GM18519 (cell line): ENCODE results near the gene TEPSIN.

Source experiments
- ATAC-seq: cut with Tn5 transposase; IDR thresholded peaks from one replicate; pipeline ENCODE4 v1.9.1; 2021; ENCODE audit warnings: mild to moderate bottlenecking, moderate library complexity; ENCODE audit not compliant: unreplicated experiment, low FRiP score

Gene TEPSIN

DNA sequence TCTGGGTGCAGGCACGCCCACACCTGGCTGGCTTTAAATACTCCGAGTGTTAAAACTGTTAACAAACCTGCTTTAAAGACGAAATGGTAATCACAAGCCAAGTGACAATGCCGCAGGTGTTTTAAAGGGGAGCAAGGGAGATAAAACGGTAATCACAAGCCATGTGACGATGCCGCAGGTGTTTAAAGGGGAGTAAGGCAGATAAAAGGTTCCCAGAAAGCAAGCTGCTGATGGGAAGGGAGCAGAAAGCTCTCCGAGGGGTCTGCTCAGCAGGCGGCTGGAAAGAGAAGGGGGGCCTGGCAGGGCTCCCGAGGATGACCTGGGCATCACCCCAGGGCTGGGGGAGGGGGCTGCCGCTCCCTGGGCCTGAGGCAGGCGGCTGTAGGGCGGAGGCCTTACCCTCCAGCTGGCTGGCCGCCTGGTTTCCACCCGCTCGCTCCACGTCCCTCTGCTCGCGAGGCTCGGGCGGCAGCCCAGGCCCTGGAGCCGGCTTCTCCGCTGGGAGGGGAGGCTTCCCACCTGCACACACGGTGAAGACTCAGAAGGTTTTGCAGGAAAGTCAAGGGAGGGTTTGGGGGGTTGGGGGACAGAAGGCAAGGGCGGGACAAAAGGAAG, 12.3 kb upstream of the TEPSIN start:
- no peak for ATAC-seq

DNA sequence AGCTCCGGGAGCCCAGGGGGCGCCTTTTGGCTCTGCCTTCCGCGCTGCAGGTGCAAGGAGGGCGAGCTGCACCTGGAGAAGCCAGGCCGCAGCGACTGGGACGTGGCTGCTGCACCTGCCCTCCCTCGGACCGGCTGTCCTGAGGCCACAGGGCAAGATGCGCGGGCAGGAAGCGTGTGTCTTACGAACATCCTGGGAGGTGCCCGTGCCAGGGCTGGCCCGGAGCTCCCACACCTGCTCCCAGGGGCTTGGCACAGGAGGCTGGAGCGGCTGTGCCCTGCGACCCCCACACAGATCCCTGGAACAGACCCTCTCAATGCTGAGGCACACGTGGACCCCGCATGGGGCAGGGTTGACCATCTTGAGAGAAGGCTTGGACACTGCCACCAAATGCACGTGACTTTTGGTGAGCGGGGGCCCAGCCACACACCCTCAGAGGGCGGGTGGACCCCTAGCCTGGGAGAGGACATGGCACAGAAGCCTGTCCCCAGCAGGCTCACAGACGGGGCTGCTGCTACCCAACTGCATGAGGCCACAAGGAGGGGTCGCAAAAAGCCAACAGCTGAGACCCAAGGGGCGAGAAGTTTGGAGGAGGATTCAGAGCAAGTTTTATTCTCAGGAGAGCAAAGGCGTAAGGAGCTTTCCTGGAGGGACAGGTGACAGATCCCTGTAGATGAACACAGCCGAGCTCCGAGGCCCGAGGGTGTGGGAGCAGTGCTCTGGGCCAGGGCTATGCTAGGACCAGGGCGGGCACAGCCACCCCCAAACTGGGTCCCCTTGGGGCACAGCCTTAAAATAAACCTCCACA, 11.6 kb upstream of the TEPSIN start:
- no peak for ATAC-seq

DNA sequence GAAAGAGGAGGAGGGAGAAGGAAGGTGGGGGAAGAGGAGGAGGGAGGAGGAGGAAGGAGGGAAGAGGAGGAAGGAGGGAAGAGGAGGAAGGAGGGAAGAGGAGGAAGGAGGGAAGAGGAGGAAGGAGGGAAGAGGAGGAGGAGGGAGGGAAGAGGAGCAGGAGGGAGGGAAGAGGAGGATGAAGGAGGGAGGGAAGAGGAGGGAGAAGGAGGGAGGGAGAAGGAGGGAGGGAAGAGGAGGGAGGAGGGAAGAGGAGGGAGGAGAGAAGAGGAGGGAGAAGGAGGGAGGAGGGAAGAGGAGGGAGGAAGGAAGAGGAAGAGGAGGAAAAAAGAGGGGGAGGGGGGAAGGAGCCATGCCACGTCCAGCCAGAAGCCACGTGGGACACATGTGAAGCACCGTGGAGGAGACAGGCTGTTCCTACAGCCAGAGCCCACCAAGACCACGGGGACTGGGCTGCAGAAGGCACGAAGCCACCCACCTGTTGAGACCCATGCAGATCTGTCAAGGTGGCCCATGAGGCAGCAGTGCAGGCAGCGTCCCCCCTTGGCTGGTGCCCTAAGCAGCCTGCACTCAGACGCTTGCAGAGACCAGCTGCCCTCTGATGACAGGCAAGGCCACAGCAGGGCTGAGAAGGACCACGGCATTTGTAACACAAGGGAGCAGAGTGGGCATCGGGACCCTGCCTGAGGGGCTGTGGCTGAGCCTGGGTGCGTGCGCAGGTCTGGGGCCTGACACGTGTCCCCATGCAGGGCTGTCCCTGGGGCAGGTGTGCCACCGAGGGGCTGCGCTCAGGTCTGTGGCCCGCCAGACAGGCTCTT, 10.6 kb upstream of the TEPSIN start:
- no peak for ATAC-seq

DNA sequence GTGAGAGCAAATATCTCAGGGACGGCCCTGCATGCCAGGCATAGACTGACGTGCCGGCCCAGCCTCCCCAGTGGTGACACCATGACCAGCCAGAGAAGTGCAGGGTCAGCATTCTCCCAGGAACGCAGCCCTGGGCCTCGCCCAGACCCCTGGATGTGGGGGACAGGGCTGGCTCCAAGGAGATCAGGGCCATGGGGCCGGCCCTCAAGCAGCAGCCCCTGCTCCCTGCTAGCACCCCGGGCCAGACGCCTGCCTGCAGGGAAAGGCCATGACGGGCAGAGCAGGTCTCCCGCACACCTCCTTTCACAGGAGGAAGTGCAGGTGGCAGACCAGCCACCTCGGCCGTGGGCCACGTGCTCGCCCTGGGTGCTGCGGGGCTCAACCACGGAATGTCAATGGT, 9.8 kb upstream of the TEPSIN start:
- ATAC-seq = no peak

DNA sequence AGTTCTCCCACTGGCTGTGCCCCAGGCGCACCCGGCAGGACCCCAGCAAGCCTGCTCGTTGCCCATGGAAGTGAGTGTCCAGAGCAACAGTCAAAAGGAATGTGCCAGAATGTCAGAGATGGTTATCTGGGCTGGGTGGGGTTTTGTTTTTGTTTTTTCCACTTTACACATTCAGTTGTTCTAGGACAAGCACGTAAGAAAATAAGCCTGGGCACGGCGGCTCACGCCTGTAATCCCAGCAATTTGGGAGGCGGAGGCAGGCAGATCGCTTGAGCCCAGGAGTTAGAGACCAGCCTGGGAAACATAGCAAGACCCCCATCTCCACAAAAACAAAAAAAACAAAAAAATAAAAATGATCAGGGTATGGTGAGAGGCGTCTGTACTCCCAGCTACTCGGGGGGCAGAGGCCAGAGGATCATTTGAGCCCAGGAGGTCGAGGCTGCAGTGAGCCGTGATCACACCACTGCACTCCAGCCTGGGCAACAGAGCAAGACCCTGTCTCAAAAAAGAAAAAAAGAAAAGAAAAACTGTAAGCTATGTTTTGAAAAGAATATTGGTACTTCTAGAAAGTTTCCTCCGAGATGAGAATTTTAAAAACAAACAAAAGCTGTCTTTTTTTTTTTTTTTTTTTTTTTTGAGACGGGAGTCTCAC, 8.6 kb upstream of the TEPSIN start:
- ATAC-seq = no peak

DNA sequence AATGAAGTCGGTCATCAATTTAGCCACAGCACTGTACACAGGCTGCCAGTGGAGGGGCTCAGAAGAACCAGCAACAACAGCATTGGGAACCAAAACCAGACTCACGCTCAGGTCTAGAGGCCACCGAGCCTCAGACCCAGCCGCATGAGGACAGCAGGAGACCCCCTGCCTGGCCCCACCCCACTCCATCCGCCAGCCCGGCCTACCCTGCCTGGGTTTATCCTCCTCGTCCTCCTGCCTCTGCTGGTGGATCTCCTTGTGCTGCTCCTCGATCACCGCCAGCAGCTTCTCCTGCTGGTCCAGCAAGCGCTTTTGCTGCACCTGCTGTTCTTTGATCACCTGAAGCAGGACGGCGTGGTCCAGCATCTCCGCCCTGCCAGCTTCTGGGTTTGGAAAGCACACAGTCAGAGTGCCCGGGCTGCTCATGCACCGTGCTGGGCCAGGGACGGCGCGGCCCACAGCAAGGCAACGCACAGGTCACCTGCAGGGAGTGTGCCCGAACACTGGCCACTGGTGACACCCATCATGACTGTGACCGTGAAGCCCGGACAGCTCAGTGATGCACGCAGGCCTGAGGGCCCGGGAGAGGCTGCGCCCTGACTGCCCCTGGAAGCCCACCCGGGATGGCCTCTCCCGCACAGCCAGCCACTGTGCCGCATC, 8.0 kb upstream of the TEPSIN start:
- no peak for ATAC-seq

DNA sequence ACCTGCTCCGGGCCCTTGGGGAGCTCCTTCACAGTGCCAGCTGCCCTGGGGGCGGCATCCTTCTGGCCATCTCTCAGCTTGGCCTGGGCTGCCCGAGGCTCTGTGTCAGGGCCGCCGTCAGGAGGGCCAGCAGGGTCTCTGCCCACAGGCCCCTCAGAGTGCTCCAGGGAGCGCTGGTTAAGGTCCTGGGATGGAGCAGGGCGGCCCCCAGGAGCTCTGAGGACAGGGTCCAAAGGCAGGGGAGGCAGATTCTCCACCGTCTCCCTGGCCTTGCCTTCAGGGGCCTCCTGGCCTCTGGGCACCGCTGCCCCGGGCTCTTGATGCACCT, 7.5 kb upstream of the TEPSIN start:
- ATAC-seq = no peak

DNA sequence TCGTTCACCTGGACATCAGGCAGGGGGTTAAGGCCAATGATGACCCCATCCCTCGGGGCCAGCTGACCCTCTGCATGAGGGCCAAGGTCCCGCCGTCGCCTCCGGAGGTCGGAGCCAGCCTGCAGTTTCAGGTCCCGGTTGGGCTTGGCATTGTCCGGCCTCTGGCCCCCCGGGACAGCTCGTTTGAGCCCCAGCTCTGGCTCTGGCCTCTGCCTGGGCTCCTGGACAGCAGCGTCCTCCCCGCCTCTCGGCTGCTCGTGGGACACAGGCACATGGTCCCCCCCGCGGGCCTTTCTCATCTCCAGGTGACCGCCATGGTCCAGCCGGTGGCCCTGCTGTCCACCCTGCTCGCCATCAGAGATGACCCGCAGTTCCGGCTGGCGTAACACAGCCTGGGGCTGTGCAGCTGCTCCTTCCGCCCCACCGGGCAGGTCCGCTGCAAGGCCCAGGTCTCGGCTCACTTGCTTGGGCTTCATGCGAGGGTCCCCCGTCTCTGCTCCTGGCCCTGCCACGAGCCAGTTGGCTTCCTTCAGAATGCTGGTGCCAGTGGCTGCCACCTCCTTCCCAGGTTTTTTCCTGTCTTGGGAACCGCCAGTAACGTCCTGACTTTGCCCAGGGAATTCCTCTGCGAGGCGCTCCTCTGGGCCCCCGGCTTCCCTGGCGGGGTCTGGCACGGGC, 6.9 kb upstream of the TEPSIN start:
- ATAC-seq = no peak

DNA sequence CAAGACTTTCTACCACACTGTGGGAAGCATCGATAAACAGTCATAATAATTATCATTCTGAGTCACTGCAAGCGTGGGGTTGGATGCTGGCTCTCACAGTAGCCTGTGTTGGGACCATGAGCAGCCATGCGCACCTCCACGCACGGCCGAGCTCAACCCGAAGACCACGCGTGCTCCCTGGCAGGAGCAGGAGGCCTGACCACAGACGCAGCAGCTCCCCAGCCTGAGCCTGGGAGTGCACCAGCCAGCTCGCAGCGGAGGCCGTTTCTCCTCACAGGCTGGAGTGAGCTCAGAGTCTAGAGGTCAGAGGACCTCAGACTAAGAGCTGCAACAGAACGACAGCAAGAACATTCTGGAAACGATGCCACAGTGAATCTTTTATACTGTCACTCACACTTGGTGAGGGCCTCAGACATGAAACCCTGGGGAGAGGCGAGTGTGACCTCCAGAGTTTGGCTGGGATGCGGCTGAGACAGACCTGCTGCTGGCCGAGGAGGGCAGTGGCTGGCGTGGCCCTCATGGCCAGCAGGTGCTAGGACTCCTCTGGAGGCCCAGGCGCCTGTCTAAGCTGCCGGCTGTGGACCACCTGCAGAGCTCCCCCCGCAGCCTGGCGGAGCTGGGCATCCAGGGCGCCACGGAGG, 6.3 kb upstream of the TEPSIN start:
- no peak for ATAC-seq

DNA sequence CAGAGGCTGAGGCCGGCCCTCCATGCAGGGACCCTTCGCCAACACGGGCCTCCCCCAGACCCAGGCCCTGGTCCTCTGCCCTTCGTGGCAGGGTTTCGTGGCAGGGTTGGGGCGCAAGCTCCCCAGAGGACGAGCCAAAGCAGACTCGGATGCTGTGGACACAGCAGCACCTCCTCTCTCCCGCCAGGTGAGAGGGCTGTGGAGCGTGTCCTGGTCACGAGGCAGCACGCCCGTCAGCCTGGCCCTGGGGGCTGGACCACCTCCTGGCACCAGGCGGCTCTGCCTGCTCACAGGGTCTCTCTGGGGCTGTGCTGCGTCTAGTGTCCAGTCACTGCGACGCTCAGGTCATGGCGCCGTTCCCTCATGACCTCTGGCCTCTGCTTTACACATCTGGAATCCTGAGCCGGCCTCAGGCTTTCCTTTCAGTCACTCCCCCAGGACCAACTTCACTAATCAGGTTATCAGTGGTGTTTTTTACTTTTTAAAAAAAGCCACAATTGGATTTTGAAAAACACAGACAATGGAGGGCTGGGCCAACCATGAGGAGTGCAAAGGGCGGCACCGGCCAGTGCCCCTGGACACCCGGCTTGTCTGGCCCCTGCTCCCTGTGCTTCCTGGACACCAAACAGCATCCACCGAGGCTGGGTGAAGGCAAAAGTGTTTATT, 5.6 kb upstream of the TEPSIN start:
- ATAC-seq = no peak

DNA sequence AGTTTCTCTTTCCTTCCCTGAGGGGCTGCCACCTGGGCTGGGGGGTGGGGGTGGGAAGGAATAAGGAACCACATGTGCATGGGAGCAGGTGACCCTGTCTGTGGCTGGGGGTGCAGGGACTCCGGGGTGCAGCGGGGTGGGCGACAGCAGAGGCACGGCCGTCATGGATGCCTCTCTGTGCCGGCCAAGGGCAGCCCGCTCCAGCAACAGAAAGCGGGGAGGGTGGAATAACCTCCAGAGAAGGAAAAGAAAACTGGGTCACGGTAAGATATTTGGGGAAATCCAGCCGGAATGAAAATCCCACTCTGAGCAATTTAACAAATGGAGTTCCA, 4.4 kb upstream of the TEPSIN start:
- no peak for ATAC-seq

DNA sequence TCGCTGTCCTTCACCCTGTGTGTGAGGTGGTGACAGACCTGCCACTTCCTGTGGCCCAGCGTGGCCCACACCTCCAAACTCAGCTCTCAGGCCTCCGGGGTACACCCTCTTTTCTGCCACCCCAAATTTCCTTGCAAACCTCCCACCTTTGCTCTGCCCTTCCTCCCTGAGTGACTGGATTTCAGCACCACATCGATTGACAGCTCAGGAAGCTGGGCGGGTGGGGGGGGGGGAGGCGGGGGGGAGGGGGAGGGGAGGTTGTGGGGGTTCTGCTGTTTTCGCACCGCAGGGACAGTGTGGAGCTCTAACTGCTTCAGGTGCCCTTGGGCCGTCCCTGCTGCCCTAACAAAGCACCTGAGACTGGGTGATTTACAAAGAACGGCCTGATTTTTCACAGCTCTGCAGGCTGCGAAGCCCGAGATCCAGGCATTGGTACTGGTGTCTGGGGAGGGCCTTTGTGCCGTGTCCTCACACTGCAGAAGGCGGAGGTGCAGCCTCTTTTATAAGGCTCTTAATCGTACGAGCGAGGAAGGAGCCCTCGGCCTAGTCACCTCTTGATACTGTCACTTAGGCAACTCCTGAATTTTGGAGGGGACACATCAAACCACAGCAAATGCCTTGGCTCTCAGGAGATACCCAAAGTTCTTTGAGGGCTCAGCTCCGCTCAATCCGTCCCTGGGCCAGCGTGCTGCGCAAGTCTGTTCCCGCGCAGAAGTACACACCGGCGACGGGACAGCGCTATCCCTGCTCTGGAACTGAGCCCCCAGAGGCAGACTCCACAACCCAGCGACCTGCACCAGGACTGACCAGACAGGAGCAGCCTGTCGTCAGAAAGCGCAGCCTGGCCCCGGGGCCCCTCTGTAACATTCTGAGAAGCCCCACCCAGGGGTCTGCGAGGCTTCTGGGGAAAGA, 3.8 kb upstream of the TEPSIN start:
- ATAC-seq = no peak

DNA sequence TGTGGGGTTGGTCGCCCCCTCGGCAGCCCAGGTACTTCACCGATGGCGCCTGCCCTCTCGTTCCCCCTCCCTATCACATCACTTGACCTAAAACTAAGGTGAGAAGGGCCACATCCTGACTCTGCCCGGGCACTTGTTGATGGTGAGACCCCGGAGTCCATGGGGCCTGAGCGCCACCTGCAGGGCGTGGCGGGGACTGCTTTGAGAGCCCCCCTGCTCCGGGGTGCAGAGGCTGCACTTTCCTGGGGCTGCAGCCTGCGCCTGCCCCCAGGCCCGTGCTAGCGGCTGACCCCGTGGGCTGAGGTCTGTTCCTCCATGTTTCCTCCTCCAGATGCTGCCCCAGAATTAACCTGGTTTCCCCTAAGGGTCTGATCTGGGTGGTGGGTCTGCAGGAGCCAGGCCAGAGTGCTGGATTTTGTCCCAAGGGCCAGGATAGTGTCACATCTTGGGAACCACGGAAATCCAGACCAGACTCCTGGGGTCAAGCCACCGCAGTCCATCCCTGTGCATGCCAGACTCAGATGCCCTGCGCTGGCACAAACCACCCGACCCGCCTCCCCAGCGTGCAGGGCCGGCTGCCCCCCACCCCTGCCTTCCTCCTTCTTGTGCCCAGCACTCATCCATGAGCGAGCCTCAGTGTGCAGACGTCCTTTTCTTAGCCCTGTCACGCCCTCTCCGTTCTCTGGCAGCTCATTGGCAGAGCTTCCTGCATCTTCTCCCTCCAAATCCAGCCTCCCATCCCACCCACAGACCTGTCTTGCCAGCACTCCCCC, 3.0 kb upstream of the TEPSIN start:
- ATAC-seq = no peak

DNA sequence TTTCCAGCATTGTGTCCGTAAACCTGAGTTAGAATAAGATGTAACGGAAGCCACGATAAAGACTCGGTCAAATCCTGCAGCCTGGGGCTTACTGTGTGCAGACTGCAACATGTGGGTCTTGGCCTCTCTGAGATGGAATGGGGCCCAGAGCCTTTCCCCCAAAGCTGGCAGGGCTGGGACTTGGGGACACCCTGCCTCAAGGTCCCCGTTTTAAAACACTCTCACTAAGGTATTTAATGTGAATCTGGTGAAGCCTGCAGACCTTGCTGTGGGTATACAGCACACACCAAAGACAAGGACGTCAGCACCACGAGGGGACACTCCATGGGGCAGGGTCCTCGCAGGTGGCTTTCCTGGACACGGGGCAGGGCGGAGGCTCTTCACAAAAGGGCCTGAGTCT, 2.3 kb upstream of the TEPSIN start:
- ATAC-seq = no peak

DNA sequence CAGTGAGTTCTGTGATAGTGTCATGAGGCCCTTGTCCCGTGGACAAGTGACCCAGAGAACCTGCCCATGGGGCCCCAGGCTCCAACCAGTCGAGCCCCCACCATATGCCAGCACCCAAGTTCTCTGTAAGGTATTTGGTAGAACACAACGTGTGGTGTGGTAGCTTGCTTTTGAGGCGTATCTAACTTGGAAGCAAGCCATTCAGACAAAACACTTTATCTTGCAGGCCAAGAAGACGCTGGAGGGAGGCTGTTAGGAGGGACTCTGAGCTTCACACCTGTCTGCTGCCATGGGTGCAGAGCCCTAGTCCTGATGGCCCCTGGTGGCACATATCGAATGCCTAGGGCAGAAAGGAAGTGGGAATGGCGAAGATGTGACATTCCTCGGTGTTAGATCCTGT, 1.9 kb upstream of the TEPSIN start:
- no peak for ATAC-seq

DNA sequence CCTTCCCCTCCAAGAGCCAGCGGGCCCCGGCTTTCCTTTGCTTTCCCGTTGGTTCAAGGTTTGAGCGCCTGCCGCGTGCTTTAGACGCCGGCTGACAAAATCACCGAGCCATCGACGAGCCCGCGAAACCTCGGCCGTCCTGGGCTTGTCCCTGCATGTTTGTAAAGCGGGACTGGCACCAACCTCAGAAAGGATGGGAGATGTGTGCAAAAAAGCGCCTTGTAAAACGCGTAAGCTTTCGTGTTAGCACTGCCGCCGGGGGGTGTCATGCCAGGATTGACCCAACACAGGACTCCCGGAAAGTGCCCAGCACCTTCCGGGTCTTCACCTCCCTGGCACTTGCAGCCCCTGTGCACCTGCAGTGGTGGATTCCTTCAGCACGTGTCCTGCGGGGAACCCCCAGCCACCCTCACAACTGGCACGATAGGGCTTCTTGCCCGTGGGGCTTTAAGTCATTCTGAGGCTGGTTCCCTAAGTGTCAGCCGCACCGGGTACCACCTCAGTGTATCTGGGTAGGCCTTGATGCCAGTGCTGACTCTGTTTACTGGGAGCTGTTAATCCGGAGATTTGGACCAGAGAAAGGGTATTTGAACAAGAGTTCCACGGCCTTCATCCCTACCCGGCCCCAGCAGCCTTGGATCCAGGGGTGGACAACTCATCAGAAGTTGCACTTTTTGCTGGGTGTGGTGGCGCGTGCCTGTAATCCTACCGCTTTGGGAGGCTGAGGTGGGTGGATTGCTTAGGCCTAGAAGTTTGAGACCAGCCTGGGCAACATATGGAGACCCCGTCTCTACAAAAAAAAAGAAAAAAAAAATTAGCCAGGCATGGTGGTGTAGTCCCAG, 1.1 kb upstream of the TEPSIN start:
- ATAC-seq = no peak

DNA sequence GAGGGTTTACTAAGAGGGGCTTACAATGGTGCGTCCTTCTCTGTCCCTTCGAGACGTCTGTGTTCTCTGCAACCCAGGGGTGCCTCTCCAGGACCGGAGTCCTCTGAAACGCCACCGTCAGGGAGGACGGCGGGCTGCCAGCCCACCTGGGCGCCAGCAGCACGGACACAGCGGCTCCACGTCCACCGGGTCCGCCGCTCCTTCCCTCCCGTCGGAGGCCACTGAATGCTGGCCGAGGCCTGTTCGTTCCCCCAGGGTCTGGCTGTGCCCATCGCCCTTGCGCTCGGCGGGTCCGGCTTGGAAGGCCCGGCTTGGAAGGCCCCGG, 403 bp downstream of the TEPSIN start:
- ATAC-seq = peak; percentile 4
